Choroid plexus epithelial cell (primary cell): ENCODE results near the gene IL17RC.

Experiments
- DNase-seq: peaks from one replicate; pipeline ENCODE4 v3.0.0-alpha.2; 2010; ENCODE audit warnings: low read depth
- H3K4me3 ChIP-seq: 2 replicates; pipeline ENCODE4 v1.5.1; 2011; ENCODE audit warnings: low read depth, mild to moderate bottlenecking, control low read depth, low read length, moderate library complexity
- TF ChIP-seq, protein P1 (sequence below): conservative IDR thresholded peaks from 2 replicates; pipeline ENCODE4 v1.5.1; 2011; ENCODE audit warnings: low read depth, mild to moderate bottlenecking, control low read depth, inconsistent platforms, low read length, moderate library complexity

IL17RC gene

DNA sequence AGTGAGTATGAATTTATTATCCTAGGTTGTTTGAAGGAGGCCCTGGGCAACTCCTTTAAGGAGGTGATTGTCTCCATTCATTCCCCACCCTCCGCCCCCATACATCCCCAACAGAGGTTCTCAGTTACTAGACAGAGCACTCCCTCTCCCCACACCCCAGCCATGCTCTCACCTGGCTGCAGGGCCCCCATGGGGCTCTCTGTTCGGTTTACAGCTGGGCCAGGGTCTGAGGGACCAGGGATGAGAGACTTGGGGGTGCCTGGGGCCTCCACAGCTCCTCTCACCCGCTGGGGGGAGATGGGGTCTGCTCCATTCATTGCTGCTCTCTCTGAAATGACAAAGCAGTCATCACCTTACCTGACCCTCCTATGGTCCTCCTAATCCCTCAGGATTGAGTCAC lies 31.7 kb downstream of the IL17RC start:
- TF ChIP-seq, protein P1, sequence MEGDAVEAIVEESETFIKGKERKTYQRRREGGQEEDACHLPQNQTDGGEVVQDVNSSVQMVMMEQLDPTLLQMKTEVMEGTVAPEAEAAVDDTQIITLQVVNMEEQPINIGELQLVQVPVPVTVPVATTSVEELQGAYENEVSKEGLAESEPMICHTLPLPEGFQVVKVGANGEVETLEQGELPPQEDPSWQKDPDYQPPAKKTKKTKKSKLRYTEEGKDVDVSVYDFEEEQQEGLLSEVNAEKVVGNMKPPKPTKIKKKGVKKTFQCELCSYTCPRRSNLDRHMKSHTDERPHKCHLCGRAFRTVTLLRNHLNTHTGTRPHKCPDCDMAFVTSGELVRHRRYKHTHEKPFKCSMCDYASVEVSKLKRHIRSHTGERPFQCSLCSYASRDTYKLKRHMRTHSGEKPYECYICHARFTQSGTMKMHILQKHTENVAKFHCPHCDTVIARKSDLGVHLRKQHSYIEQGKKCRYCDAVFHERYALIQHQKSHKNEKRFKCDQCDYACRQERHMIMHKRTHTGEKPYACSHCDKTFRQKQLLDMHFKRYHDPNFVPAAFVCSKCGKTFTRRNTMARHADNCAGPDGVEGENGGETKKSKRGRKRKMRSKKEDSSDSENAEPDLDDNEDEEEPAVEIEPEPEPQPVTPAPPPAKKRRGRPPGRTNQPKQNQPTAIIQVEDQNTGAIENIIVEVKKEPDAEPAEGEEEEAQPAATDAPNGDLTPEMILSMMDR = no peak
- DNase-seq = no peak
- H3K4me3 ChIP-seq = no peak overlapping the region

DNA sequence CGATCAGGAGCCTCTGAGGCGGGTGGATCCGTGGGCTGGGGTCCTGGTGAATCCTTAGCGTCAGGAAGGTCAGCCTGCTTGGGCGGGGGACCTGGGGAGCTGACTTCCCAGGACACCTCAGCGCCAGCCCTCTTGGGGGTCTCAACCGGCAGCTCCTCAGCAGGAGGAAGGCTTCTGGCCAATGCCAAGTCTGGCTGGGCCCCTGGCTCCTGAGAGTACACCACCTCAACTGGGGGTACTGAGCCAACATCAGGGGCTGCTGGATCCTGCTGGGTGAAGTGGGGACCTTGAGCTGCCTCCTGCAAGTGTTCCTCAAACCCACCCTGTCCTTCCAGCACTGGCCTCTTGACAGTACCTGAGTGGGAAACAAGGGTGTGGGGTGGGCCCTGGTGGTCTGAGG lies 32.2 kb downstream of the IL17RC start:
- no peak for DNase-seq
- TF ChIP-seq, protein P1 = no peak
- H3K4me3 ChIP-seq = no peak overlapping the region

DNA sequence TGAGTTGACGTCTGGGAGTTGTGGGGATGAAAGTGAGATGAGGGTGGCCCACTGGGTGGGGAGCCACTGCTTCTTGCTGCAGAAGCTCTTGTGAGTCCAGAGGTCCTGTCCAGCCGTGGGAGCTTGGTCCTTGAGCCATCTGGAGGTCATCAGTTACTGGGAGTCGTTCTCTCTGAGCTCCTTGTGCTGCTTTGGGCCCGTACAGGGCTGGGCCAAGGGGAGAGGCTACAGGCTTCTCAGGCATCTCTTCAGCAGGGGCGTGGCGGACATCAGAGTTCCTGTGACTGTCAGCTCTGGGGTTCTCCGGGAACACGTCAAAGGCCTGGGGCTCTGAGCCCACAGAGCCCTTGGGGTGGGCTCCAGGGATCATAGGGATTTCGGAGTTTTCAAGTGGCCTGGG lies 32.7 kb downstream of the IL17RC start:
- DNase-seq = no peak
- TF ChIP-seq, protein P1 = no peak
- H3K4me3 ChIP-seq = no peak overlapping the region

DNA sequence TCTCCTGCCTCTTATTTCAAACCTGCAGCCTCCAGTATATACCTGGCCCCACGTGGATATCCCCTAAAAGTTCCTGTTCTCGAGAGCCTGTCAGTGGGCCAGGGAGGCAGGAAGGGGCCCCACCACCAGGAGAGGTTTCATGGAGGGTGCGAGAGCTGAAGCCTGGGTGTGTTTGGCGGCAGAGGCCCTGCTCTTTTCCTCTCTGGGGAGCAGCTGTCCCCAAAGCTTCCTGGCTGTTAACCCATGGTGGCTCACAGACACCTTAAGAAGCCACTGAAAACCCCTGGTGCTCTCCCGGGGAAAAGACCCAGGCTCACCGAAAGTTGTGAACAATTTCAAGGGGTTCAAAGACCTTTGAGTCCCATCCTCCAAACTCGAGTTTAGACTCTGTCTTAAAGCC lies 34.2 kb downstream of the IL17RC start:
- no peak overlapping the region for H3K4me3 ChIP-seq
- DNase-seq = no peak

DNA sequence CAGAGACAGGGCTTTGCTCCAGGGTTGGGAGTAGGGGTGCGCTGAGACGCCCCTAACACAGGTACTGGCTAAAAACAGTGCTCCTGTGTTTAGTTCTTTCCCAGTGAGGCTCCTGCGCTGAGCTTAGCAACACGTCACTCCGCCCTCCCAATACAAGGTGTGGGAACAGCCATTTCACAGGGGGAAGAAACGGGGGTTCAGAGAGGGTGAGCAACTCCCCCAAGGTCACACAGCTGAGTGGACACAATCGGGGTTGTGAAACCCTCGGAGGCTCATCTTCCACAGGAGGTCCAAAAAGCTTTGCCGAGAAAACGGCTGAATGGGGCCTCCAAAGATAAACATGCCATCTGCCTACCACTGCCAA lies 34.7 kb downstream of the IL17RC start:
- no peak for DNase-seq
- peak overlapping the region; percentile 66 for H3K4me3 ChIP-seq
- TF ChIP-seq, protein P1 = no peak

More for the DNA sequence above, 34.2 kb downstream of the IL17RC start:
- TF ChIP-seq, protein P1 = no peak

DNA sequence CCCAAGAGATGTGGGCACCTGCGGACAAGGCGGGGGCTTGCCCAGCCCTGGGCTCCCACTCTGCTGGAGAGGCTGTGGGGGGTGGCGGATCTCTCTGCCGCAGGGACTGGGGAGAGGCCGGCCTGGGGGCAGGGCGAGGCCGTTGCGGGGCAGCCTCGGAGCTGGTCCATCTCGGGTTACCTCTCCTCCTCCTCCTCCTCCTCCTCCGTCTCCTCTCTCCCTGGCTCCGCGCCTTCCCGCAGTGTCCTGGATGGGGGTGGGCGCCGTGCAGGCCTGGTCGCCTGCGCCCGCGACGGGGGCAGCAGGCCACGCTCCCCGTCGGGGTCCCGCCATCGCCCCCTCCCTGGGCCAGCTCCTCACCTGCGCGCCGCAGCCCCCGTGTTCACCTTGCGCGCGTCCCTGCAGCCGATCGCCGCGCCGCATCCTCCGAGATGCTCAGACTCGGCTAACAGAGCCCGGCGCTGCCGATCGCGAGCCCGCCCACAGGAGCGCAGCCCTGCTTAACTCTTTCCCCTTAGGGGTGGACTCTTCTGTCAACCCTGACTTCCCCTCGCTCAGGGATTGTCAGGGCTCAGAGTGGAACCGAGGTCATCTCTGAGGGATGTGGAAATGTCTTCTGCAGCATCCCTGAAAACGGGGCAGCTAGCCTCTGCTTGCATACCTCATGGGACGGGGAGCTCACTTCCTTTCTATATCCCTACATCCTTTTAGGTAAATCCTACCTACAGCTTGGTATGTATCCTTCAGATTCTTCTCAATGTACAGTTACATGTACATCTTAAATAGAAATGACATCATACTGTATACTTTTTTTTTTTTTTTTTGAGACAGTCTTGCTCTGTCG lies 35.3 kb downstream of the IL17RC start, which contains the start of gene PRRT3:
Gene PRRT3 (minus strand): TSS at position 447 of the 844 bp plus-strand sequence. CDS start 2,293 bp downstream, outside the sequence.
- peak within 1 kb of the TSS; percentile 66 for H3K4me3 ChIP-seq
- TF ChIP-seq, protein P1 = no peak
- peak; percentile 52 for DNase-seq

DNA sequence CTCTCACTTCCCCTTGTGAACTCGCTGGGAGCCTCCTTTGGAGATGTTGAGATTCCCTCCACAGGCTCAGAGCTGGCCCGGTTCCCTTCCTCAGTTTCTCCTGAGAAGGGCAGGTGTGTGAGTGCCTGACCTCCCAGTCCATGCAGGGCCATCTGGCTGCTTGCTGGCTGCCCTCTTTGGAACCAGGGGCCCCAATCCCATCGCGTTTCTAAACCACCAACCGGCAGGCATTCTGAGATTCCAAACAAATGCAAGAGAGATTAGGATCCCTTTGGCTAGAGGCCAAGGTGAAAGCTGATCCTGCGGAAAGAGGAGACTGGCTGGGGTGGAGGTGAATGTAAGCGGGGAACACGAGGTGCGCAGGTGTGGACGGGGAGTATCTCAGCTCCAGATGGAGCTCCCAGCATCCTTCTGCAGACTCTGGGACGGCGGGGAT lies 38.2 kb downstream of the IL17RC start:
- H3K4me3 ChIP-seq = no peak overlapping the region
- TF ChIP-seq, protein P1 = no peak
- DNase-seq = peak; percentile 48
